LNCaP clone FGC (cell line): ENCODE measurements around the gene CPA3.

Source experiments
- DNase-seq: peaks from one replicate; pipeline ENCODE4 v3.0.0-alpha.2; 2011; ENCODE audit warnings: low read depth
- H3K4me3 ChIP-seq: 2 replicates; pipeline ENCODE4 v1.5.1; 2011; ENCODE audit warnings: mild to moderate bottlenecking, low read depth, low read length, control low read depth
- CTCF ChIP-seq: IDR thresholded peaks from 2 replicates; pipeline ENCODE4 v1.5.1; 2012; ENCODE audit warnings: mild to moderate bottlenecking; ENCODE audit not compliant: control insufficient read depth, insufficient read depth; ENCODE audit errors: extremely low read depth

The CPA3 gene

GRCh38 chr3:148940983-148941382 is 75.9 kb downstream of the CPA3 start:
- no peak for TF ChIP-seq CTCF
- no peak for DNase-seq
- no peak overlapping the region for H3K4me3 ChIP-seq

DNA sequence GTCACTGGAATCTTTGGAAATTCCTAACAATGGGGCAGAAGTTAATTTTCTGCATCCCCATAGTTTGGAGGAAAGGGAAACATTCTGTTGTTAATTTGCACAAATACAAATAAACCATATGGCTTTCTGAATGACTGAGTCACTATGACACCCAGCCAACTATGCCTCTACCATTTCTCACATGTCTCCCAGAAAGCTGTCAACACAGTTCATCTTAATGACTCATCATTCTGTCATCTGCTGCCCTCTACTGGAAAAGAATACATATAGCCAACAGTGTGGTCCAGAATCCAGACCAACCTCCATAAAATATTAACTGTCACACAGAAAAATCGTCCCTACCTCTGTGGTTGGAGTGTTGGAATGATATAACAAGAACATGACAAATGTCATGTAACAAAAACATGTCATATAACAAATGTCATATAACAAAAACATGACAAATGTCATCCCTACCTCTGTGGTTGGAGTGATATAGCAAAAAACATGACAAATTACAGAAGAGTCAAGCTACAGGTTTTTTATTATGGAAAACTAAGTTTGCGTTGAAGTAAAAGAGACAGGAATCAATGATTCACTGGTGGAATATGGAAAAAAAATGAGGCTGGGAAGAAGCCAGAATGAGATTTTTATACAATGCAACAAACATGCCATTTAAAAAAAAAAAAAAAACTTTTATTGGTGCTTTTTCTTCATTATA is 78.6 kb downstream of the CPA3 start:
- peak; percentile 85 for TF ChIP-seq CTCF
- peak; percentile 70 for DNase-seq
- no peak overlapping the region for H3K4me3 ChIP-seq

- no peak overlapping the region for H3K4me3 ChIP-seq
- no peak for TF ChIP-seq CTCF
- no peak for DNase-seq
Observed at GRCh38 chr3:148945116-148945515, 80.0 kb downstream of the CPA3 start.
